HG03103 (cell line): ENCODE measurements around the gene FLRT2.

Experiments used
- ATAC-seq: cut with Tn5 transposase; IDR thresholded peaks from one replicate; pipeline ENCODE4 v1.9.1; 2021; ENCODE audit warnings: low read depth; ENCODE audit not compliant: unreplicated experiment

The FLRT2 gene

DNA sequence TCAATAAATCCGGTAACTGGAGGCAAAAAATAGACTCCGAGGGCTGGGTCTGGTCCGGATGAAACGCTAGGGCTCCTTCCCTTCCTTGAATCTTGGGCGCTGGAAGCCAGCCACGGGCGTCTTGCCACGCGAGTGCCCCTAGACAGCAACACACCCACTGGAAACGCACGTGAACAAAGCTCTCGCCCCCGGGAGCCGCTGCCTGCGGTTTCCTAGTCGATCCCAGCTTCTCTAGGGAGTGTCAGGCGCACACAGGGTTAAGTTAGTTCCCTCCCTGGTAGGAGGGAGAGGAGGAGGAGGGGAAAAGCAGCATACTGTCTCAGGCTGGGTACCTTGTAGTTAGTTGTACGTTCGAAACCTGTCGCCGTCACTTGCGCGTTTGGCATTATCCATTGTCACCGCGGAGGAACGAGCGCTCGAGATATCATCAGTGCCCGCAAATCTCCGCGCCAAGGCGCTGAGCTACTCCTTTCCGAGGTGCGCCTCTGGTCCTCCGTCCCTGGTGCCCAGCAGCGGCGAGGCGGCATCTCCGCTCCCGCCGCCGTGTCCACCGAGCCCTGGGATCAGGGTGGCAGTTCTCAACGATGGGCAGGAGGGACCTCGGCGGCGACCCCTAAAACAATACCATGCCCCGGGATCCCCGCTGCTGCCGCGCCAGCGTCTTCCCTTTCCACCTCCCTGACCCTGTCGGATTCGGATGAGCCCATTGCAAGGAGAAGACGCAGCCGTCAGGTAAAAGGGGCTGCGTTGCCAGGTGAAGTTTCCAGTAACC lies at the start of gene FLRT2:
FLRT2 (plus strand) TSS at position 342 of the 772 bp plus-strand sequence. CDS start 91,371 bp downstream, outside the sequence.
- no peak for ATAC-seq

DNA sequence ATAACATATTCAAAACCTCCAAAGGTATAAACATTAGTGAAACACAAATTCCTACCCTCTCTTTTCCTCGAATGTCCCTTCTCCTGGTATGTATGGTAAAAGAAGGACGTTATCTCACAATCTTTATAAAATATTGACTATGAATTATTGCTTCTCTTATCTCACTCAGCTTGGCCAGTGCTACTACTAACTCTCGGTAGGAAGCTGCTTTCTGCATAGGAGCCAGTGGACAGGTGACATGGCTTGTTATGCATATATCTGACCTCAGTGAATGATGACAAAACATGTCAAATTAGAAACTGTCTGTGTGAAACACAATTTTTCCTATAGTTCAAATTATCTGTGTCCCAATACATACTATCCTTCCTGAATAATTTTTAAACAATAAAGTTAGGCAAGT lies 48.5 kb upstream of the FLRT2 start:
- no peak for ATAC-seq

- no peak for ATAC-seq
Measured at GRCh38 chr14:85482552-85482951, 47.4 kb upstream of the FLRT2 start.

- no peak for ATAC-seq
Measured at GRCh38 chr14:85483037-85483436, 46.9 kb upstream of the FLRT2 start.

- ATAC-seq = no peak
Measured at GRCh38 chr14:85483652-85484051, 46.3 kb upstream of the FLRT2 start.

DNA sequence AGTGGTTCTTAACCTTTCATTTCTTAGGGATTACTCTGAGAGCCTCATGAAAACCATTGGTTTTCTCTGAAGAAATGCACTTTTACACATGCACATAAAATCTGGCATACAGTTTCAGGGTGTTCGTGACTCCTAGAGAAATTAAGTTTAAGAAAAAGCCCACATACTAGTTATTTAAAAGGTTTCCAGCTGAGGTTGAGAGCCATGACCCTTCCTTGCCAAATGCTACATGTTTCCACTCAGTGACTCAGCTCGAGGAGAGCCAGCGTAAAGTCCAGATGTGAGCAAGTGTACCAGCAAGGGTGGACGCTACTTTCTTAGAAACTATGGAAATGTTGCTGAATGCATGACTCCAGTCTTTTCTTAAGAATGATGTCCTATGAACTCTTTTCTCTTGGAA lies 42.7 kb upstream of the FLRT2 start:
- no peak for ATAC-seq

DNA sequence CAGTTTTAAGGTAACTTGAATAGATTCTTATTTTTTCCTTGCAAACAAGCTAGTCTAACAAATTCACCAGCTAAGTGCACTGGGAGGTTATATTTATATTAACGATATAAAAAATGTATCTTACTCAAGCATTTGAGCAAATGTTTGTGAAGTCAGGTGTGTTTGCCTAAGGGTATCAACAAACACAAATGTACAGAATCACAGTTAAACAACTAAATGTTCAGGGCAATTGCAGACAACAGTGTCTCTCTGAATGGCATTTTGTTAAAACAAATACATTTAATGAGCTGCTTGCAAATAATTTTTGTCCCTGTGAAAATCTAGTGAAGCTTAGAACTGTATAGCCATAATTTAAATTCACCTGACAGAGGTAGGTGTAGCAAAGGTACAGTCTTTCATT lies 28.2 kb upstream of the FLRT2 start:
- ATAC-seq = no peak

DNA sequence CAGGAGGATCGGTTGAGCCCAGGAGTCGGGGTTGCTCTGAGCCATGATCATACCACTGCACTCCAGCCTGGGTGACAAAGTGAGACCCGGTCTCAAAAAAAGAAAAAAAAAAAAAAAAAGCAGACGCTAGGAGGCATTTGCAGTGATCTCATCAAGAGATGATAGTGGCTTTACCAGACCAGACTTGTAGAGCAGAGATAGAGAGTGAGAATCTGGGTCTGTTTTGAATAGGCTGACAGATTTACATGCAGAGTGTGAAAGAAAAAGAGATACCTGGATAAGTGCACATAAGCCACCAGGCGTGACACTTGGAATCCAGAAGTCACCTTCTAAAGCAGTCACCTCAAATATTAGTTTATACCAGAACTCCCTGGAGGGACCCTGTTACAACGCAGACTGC lies 21.1 kb upstream of the FLRT2 start:
- ATAC-seq = no peak

DNA sequence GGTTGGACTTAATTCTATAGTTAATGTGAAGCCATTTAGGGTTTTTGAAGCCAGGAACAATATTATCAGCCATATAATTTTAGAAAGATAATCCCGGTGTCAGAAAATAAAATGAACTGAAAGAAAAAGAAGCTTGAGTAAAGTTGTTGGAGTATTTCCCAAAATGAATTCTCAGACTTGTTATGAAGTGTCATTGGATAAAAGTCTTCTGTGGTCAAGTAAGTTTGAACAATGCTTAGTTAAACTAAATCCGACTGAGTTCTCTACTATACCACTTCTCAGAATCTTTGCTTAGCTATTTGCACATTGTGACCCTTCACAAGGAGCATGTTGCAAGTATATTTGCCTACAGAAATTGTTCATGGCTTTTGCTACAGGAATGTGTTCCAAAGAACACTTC lies 17.5 kb upstream of the FLRT2 start:
- ATAC-seq = no peak

GRCh38 chr14:85514487-85514886 lies 15.5 kb upstream of the FLRT2 start:
- ATAC-seq = no peak

DNA sequence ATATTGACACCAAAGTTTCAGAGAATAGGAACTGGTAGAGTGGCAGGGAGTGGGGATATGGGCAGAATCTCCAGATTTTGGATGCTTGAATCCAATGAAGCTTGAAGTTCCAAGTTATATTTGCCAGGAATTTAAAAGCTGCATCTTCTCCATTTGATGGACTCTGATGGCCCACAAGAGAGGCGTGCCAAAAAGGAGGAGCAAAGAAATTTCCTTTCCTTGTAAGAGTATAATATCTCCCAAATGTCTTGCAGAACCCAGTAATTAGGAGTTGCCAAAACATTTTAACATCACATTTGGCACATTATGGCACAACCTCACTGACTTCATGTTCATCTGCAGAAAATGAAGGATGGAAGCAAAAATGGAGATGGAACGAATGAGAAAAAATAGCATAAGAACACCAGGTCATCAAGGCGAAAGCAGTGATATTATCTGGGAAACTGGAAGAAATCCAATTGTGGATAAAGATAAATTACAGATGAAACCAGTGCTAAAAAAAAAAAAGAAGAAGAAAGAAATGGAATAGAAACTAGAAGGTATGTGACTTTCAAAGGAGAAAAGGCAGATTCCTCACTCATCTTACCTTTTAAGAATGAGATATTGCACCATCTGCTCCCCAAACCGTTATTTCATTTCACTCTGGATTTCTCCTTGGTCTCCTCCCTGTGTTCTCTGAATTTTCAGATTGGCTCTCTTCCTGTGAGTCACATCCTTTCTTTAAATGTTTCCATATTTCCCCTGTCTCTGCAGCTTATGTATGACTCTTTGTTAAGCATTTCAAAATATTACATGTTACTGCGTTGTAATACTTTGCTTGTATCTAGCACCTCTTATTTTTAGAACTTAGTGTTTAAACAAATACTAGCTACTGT lies 13.5 kb upstream of the FLRT2 start:
- ATAC-seq = no peak

DNA sequence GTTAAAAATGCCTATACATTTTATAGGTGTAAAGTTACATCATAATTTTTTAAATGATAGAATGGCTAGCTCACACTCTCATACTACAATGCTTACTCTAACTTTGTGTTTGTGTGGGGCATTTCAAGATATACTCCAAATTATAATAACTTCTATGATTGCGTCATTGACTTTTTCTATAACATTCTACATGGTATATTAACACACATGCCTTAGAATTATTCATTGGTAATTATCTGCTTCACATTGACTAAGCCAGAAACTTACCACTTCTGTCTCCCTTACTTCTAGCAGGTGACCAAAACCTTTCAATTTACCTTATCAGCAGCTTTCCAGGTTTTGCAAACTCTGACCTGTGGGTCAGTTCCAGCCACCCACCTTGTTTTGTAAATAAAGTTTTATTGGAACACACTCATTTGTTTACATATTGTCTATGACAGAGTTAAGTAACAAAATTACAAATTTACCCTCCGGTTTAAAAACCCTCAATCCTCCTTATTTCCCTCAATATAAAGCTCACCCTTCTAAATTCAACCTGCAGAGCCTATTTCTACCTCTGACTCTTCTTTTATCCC lies 12.7 kb upstream of the FLRT2 start:
- no peak for ATAC-seq

- ATAC-seq = no peak
Measured at GRCh38 chr14:85519661-85520305, 10.2 kb upstream of the FLRT2 start.

GRCh38 chr14:85520581-85520980 lies 9.4 kb upstream of the FLRT2 start:
- no peak for ATAC-seq

- ATAC-seq = no peak
Measured at GRCh38 chr14:85523624-85524023, 6.3 kb upstream of the FLRT2 start.

DNA sequence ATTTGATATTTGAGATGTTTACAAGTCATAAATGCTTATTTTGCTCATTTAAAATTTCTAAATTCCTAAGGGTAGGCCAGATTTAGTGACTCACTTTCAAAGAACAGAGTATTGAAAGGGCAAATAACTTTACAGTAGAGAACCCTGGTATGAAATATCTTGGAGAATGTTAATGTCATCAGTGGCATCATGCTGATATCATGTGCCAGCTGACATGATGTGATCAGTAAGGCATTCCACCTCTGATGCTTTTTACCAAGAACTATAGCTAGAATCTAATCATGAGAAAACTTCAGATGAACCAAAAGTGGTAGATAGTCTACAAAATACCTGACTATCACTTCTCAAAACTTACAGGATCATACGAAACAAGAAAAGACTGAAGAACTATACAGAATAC lies 2.9 kb upstream of the FLRT2 start:
- ATAC-seq = no peak

GRCh38 chr14:85527445-85528035 lies 2.4 kb upstream of the FLRT2 start:
- ATAC-seq = no peak

- no peak for ATAC-seq
Measured at GRCh38 chr14:85528080-85528896, 1.7 kb upstream of the FLRT2 start.

DNA sequence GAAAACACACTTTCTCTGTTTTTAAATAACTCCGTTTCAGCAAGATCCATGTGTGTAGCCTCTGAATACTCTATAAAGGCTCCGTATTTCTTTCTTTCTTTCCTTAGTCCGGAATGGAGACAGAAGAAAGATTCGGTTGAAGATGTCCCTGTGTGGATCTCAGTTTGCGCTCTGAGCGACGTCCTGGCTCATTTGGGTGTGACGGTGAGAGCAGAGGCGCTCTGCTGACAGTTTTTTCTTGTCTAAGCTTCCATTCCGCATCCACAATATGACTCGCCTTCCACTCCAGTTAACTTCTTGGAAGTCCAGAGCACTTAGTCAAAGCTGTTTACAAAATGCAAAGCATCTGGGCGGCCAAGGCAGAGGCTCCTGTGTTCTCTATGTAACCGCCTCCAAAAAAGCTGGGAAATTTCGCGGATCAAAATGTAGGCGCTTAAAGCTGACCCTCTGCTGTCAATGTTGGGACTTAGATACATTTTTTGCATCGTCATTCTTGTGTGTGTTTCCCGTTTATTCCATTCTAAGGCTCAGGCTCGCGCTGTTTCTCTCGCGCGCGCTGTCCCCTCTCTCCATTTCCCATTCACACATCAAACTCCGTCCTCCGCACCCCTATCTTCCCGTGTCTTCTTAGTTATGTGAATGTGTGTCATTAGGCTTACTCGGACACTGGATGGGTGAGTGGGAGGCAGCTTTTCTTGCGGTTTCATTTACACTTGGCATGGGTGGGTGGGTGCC lies 880 bp upstream of the FLRT2 start:
- ATAC-seq = no peak
